Hepatocyte (in vitro differentiated cells): ENCODE data around the gene NPHP4.

Source experiments
- CTCF ChIP-seq: fragments of 200-600 bp; sonication (generic); IDR thresholded peaks from 2 replicates; pipeline ENCODE4 v1.5.1; 2016; ENCODE audit warnings: antibody characterized with exemption, mild to moderate bottlenecking; ENCODE audit not compliant: poor library complexity
- EZH2phosphoT487 ChIP-seq: fragments of 200-600 bp; sonication (generic); IDR thresholded peaks from one replicate; pipeline ENCODE4 v1.6.1; 2018; ENCODE audit warnings: antibody characterized with exemption, mild to moderate bottlenecking, low read depth, moderate library complexity; ENCODE audit not compliant: unreplicated experiment, severe bottlenecking

- TF ChIP-seq CTCF (no peak), EZH2phosphoT487 (no peak)
These were observed 106.6 kb downstream of the NPHP4 start for GRCh38 chr1:5885471-5886139.
